HG02973 (cell line): ENCODE results near the gene EPB41L3.

Experiments used
- ATAC-seq: cut with Tn5 transposase; IDR thresholded peaks from one replicate; pipeline ENCODE4 v1.9.1; 2021; ENCODE audit warnings: moderate library complexity; ENCODE audit not compliant: unreplicated experiment

Gene EPB41L3

DNA sequence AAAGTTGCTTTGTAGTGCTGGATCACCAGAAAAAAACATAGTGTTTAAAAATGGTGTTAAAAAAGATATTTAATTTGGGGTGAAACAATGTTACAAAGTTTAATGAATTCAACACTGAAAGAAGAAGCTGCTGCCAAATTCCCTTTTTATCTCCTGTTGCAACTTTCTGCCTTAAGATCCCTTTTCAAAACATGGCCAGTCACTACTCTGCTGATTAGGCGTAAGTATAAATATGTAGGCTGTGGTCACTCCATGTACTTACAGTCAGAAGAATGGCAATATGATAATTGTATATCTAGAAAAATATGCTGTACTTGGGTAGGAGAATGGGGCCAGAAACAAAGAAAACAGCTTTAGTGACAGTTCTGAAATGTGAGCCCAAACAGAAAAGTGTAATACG is 124.8 kb downstream of the EPB41L3 start:
- ATAC-seq: no peak

DNA sequence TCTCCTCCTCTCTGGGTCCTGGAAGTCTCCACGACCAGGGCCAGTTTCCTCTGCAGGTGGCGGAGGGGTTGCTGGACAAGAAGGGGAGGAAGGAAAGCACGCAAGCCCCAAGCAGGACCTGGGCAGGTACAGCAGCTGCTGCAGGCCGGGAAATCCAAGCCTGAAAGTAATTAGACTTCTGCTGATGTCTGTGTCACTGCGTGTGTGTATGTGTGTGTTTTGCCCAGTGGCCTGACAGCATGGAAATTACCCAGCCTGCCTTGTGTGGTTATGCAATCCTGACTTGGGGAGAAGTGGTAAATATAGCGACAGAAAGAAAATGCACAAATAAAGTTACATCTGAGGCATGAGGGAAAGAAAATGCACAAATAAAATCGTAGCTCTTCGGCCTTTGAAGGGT is 126.5 kb downstream of the EPB41L3 start:
- ATAC-seq: no peak

DNA sequence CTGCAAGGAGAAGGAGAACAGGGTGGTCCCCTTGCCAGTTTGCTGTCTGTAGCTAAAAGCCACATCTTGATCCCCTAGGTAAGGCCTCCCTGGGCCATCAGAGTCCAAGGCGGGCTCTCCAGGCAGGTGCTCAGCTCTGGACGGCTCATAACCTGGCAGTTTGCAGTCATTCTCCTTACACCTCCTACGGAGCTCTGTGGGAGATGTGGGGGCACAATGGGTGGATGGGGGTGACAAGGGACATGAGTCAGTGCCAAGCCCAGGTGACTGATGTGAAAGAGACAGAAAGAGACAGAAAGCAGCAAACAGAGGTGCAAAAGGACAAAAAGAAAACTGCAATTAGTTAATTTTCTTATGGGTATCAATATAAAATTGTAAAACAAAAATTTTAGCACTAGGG is 127.7 kb downstream of the EPB41L3 start:
- ATAC-seq: no peak

DNA sequence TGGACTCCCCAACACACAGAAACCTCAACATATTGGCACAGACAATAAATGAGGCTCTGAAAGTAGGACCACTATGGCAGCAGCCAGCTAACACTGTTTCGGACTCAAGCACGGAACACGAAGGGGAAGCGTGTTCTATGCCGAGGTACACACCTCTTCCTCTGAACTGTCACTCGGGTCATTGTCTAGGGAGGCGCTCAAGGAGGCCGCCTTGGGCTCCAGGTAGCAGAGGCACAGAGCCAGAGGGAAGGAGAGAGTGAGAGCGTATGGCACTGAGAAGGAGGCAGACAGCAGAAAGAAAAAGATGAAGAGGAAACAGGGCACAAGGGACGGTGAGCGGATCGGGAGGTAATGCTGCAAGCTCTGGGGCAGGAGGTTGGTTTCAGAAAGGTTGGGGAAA is 128.1 kb downstream of the EPB41L3 start:
- ATAC-seq: no peak

DNA sequence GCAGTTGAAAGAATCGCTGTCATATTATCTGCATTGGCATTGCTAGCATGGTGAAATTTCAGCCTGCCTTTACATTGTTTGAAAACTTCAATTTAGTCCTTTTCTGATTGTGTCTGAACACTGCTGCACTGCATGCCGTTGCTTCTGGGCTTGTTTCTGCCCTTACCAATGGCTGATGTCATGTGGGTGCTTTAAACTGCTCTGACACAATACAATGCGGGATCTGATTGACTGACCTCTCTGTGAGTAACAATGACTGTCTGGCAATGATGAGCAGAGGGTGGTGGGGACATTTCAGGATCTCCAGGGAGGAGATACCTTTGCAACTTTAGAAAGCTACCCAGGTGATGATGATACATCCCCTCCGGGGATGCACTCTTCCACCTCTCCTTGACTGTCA is 128.8 kb downstream of the EPB41L3 start:
- ATAC-seq: no peak

DNA sequence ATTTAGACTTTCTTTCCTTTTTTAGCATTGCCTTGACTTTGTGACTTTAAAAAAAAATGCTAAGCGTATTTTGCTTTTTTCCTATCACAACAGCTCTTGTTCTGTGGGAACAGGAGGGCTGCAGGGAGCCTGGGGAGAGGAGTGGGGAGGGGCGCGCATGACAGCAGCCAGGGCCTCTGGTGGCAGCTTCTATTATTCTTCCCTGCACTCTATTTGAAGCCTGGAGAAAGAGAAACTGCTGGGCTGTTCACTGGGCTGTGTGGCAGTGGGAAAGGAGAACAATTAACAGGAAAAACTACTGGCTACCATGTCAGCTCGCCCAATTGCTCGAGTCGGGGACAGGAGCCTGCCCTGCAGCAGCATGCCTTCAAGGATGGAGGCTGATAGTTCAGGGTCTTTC is 129.3 kb downstream of the EPB41L3 start:
- no peak for ATAC-seq

DNA sequence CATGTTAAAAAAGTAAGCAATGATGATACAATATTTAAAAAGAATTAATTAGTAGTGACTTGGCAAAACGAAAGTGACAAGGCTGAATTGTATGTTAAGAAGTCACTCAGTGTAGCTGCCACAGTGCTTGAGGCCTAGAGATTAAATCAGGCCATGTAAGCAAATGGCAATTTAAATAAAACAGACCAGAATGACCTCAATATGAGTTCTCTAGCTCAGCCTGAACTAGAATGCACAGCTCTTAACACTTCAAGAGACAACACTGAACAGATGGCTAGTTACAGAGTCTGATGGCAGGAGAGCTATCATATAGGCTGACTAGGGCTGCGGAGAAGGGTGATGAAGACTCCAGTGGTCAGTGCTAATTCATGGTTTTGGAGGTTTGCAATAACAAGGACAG is 130.3 kb downstream of the EPB41L3 start:
- ATAC-seq: no peak

DNA sequence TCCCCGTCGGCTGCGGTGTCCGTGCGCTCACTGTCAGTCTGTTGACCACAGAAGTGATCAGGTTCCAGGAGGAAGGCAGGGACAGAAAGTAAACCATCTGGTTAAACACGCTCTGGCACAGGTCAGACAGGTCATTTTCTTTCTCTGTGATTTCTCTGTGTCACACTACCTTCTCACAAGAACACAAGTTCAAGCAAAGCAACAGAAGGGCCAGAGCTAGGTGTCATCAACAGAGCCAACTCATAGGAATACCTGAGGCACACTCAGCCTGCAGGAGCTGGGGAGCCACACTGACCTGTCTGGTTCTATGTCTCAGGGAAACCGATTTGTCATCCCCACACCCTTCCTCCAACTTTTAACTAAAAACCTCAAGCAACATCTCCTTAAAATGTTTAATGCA is 133.2 kb downstream of the EPB41L3 start:
- no peak for ATAC-seq

DNA sequence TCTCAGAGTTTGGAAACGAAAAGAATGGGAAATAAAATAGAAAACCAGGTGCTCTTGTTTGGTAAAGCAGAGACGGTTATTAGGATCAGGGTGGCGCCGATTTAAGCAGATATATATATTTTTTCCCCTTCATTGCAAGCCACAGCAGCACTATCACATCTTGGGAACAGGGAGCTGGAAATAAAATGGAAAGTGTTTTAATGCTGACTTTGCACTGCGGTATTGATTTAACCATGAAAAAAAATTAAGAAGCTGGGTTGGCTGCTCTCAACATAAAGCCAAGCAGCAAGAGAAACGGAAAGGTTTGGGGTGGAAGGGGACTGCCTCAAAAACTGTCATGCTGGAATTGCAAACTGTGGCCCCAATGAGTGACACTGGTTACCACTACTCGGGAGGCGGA is 145.5 kb downstream of the EPB41L3 start:
- ATAC-seq: no peak

DNA sequence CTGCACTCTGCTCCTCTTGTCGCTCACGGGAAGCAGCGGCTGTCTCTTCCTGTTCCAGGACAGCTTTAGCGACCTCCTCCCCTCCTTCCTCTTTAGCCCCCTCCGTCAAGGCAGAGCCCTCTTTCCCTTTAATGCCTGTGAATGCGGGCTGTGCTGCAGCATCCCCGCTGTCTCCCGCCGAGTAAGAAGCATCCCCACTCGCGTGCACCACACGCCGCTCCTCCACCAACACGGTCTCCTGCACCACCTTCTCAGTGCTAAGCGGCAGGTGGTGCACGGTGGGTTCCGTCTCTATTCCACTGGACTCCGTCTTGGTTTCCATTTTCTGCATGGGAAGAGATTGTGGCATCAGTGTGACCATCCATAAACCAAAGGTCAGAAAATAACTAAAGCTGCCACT is 146.7 kb downstream of the EPB41L3 start:
- no peak for ATAC-seq

DNA sequence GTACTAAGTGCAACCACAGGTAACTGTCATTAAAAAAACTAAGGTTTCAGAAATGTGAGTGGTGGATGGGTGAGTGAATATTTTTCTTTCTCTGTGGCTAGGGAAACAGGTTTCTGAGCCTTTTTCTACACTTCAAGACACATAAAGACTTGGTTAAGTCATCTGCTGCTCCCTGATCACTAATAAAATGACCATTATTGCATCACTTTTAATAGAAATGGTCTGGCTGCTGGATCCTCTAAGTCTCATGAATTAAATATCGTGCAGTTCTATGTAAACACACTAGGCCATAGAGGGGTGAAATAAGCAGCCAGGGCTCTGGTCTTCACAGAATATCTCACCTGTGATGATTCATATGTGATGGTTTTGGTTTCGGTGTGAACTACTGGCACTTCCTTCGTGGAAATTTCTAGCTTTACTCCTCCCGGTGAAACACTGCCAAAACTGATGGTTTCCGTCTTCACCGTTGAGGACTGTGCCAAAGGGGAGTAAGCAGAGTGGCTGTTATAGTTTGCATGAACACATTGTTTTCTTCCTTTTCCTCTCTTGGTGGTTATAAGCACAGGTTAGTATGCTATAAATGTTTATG is 147.8 kb downstream of the EPB41L3 start:
- ATAC-seq: no peak

DNA sequence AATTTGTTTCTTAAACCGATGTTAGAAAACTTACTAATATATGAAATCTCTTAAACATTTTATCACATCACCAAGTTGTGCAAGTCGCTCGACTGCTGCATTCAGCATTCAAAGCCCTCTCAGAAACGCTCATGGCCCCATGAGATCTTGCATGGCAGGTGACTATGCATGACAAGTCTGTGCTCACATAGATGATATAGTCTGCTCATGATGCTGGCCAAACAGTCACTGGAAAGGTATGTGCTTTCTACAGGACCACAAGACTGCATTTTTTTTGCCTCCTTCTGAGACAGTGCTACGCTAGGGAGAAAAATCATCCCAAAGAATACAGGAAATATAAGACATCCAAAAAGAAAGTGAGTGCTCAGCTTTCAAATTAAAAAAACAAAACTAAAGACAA is 150.0 kb downstream of the EPB41L3 start:
- ATAC-seq: no peak

DNA sequence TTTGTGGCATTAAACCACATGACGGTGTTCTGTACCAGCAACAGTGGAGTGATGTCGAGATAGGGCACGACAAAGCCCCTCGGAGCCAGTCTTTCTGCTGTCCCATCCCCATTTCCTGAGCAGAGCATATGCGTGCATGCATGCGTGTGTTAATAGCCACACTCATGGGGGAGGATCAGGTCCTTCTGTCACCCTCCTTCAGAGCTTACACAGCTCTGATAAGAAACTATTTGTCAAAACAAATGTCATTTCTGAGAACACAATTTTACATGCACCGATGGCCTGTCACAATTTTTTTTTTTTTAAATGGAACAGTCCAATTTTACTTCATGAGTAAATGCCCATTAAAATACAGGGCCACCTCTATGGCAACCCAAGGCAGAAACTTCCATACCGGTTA is 152.4 kb downstream of the EPB41L3 start:
- ATAC-seq: no peak

DNA sequence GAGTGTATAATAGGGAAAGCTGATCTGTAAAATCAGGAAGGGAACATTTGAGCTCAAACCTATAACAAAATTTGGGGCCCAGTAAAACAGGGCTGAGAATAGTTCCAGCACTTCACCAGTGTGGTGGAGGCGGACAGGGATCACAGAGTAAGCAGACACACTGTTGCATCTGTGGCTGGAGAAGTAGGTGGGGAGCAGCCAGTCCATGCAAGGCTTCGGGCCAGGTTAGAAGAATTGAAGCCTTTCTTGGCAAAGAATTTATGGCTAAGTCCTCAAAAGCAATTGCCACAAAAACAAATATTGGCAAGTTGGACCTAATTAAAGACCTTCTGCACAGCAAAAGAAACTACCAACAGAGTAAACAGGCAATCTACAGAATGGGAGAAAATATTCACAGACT is 154.4 kb downstream of the EPB41L3 start:
- no peak for ATAC-seq

DNA sequence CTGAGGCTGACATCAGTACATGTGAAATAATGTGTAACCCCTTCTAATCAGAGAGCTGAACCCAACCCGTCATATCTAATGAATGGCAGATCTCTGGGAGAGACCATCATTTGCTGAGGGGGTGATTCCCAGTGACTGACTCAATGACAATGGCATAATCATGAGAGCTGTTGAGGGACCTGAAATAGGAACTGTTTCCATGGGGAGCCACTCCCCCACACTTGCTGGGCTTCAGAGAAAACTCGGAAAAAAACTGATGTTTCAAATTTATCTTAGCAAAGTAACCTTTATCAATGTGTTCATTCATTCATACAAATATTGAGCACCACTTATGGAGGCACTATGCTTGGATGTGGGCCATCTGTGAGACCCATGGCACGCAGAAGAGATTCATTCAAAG is 154.9 kb downstream of the EPB41L3 start:
- ATAC-seq: no peak

DNA sequence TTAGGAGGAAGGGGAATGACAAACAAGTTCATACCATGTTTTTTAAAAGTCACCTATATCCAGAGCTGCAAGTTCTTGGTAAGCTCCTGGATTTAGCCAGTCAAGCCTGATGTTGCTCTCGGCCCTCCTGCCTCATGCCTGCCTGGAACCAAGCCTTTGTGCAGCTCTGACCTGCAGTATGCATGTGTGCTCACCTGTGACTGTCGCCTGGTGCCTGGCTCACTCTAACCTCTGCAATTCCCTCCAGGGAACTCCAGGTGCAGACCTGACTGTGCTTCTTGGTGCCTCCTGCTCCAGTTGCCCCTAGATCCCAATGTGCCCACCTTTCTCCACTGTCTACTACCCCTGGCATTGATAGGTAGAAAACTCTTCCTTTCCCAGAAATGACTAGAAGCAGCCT is 163.2 kb downstream of the EPB41L3 start:
- no peak for ATAC-seq

DNA sequence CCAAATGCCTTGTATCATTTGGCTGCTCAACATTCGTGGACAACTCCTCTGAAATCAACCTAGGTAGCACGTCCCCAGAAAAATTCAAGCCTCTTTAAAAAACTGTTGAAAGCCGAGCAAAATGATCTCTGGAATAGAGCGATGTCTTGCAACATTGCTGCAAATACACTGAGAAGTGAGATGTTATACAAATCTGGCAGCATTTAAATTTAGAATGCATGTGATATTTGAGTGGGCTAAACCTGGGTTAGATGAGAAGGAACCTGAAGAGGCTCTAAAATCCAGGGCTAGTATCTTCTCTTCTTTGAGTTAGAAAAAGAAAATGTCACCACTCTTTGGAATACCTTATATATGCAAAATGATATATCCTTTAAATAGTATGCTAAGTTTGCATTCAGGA is 166.8 kb downstream of the EPB41L3 start:
- no peak for ATAC-seq

DNA sequence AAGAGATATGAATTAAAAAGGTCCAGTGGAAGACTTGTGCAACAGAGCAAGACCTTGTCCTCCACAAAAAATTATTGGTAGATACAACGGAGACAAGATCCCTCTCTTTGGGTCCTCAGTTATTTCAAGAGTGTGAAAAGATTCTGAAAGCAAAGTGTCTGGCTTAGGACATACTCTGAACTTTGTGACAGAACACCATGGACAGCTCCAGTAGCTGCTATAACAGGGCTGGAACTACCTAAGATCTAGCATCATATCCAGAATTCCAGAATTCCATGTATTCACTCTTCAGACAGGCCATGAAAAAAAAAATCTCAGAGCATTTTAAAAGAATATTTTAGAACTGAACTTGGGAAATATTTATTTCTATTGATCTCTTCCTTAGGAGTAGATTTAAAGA is 173.5 kb downstream of the EPB41L3 start:
- no peak for ATAC-seq

DNA sequence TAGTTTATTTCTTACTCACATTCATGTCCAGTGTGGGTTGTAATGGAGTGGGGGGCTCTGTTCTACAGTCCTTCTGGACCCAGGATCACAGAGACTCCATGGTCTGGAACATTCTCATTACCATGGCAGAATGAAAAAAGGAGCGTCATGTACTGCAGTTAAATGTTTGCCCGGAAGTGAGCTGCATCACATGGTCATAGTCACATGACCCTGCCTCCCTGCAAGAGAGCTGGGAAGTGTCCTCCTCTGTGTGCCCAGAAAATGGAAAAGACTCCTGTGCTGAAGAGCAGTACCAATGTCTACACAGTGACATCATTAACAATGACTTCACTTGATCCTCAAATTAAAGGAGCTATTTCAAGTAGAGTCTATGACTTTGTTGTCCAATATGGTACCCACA is 174.3 kb downstream of the EPB41L3 start:
- ATAC-seq: no peak

DNA sequence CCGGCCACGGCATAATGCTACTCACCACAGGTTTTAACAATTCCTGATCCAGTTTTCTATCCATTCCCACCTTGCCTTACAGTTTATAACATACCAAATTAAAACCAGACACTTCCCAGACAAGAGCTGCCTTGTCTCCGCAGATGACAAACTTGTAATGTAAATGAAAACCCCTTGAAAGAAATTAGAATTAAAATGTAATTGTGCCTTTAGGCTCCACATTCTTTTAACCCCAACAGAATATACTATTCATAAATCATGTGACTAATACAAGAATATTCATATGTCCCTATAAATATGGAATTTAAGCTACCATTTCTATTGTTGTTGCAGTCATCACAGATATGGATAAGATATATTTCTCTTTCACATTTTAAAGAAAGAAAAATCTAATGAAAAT is 178.4 kb downstream of the EPB41L3 start:
- ATAC-seq: no peak

DNA sequence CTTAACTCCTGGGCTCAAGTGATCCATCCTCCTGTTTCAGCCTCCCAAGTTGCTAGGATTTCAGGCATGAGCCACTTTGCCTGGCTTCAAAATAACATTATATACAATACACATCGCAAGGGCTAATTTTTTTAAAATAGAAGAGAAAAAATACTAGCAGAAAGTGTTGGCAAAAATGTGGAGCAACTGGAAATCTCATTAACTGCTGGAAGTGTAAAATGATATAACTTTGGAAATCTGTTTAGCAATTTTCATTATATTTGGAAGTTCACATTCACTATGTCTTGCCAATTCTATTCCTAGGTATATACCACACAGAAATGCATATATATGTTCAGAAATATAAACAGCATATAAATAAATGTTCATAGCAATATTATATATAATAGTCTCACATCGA is 193.2 kb downstream of the EPB41L3 start:
- ATAC-seq: no peak
